ENCODE data around the gene CAPN2.
"Not testable (repeated sequence)": the region's sequence is repeated elsewhere in the genome, so short reads cannot be mapped to it uniquely, and the experiment has no call there.

The CAPN2 gene

DNA sequence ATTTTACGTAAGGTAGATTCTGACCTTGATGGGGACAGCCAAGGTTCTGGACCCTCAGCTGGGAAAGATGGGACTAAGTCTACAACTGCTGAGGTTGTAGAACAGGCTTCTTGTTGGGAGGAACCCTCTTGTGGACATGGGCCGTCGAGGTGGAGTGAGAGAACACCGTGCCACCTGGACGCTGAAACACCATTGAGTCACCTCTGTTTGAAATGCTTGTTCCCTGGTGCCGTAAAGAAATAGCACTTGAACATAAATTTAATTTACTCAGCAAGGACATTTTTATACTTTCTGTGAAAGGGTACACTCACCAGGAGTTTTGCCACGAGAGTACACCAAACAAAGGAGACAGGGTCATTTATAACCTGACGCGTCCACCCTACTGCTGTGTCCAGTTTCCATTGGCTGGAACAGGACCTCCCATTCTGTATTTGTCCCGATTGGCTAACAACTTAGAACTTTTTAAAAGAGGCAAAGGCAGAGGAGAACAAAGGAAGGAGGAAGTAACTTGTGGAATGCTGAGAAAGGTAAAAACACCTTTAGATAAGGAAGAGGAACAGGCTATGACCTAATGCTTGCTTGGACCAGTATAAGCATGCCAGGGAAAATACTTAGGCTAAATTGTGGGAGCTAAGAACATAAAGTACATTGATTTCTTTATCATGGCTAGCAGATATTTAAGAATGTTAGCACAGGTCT is 27.8 kb downstream of the CAPN2 start:
- not testable (repeated sequence) for DNase-seq

DNA sequence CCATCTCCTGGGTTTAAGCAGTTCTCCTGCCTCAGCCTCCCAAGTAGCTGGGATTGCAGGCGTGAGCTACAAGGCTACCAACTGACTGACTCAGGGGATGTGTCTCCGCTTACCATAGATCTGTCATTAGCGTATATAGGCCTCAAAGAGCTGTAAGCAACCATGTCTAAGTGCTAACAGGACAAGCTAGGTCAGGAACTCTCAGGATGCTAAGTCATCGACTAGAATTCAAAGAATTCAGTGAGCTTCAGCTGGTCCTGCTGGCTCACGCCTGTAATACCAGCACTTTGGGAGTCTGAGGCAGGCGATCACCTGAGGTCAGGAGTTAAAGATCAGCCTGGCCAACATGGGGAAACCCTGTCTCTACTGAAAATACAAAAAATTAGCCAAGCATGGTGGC is 29.5 kb downstream of the CAPN2 start:
- DNase-seq = no peak

DNA sequence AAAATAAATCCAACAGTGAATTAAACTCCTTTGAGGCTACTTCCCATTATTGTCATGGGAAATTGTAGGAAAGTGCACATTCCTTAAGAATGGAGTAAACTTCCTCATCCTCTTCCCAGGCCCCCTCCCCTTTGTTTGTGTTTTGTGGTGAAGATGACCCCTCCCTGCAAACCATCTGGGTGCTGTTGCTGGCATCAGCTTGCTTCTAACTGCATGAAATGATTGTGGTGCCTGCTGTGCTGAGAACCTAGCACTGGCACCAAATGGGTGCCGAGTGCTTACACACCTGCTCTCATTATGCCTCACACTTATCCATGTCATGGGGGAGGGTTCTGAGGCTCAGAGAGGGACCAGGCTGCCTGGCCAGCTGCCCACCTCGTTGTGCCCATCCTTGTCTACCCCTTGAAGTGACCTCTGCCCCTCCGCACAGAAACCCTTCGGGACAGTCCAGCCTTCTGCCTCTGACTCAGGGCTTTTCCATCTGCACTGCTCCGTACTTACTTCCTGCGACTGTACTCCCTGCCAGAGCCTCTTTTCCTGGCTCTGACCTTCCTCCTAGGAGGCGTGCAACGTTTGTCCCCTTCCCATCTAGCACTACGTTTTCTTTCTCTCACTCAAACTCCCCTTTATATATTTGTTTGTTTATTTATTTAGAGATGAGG is 30.6 kb downstream of the CAPN2 start:
- no peak for DNase-seq

DNA sequence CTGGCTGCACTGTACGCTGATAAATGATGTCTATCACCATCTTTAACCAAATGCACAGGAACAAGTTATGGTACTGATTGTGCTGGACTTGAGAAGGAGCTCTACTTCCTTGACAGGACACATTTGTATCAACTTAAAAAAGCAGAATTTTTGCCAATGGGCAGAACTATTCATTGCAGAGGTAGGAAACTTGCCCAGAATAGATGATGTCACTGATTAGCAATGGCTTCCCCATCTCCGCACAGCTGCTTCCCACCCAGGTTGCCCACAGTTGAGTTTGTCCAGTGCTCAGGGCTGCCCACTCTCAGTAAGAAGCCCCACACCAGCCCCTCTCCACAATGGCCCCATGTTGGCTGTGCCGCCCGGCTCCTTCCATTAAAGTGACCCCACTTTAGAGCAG is 33.4 kb downstream of the CAPN2 start:
- DNase-seq = no peak

DNA sequence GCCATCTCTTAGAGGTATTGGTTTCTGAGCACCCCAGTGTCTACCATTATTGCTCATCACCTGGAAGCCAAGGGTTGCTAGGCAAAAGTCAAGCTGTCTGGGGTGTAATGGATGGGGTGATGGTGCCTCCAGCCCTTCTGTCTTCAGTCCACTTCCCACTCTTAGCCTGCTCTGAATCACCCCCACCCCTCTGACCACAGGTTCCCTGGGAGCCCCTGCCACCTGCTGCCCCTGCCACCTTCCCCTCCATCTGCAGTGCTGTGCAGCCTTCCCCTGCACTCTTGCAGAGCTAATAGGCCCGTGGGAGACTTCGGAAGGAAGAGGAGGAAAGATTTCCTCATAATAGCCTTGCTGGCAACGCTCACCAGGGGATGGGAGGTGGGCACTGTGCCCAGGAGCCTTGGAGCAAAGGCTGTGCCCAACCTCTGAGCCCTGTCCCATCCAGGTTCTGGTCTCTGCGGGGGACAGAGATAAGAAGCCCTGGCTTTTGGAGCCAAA is 35.5 kb downstream of the CAPN2 start:
- DNase-seq = no peak

DNA sequence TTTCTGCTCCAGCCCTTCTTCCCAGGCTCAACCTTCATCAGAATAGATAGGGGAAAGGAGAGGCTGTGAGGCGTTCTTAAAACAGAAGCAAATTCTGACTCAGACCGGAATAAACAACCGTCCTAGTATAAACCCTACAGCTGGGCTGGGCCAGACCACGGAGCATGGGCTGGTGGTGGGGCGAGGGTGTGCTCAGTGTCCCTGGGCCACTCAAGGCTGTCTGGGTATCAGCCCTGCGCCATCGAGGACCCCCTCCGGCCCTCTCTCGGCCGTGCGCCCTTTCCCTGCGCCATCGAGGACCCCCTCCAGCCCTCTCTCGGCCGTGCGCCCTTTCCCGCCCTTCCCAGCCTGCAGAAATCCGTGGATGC is 36.0 kb downstream of the CAPN2 start:
- no peak for DNase-seq

DNA sequence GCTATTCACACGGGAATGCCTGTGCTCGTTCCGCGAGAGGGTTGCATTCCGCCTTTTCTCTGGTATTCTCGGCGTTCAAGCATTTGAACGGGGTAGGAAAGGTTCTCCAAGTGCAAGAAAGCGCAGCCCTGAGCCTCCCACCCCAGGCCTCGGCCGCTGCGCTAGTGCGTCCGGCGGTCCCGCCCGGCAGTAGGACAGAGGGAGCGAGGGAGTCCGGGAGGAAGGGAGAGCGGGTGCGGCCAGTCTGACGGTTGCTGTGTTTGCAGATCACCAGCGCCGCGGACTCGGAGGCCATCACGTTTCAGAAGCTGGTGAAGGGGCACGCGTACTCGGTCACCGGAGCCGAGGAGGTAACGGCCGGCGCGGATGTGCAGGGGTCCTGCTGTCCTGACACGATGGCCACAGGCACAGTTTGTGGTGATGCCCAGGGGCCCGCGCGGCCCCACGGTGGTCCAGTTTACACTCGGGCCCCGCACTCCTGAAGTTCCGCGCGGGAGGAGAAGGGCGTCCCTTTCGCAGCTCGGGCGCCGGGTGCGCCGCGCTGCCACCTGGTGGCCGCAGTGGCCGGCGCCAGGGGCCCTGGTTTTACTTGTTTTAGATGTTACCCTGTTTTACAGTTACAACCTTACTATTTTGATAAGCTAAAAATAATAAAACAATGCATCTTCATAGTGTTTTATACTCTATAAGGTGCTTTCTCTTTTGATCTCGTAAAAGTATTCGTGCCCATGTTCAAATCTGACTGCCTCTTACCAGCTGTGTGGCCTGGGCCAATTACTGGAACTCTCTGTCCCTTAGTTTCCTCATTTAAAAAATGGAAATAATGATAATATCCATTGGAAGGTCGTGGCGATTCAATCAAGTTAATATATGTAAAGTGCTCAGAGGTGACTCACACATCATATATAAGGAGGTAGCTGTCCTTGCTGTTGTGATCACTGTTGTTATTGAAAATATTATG is 36.7 kb downstream of the CAPN2 start:
- no peak for DNase-seq

DNA sequence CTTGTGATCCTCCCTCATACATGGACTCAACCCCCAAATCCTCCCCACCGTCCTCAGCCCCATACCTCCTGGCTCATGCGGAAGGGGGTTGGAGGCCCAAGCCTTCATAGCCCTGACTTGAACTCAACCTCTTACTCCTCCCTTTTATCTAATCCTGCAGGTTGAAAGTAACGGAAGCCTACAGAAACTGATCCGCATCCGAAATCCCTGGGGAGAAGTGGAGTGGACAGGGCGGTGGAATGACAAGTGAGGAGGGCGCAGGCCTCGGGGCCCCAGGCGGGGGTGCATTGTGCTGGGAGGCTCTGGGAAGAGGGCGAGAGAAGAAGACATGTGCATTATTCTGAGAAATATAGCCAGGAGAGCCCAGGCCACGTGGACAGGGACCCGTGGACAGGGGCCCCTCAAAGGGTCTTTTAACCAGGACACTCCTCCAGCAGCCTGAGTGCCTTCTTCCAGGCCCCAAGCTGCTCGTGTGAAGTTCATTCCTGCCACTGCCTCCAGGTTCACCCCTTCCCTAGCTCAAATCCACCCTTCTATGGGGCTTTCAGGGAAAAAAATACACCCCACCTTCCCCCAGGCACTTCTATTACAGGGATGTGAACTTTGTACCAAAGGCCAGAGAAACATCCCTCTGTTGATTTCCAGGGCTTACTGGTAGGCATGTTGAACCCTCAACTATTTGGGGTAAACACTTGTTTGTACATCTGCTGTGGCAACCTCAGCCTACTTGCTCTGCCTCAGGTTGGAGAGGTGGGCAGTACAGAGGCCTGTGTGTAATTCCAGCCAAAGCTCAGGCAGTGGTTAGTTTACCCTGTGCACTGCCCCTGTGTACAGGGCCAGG is 38.6 kb downstream of the CAPN2 start:
- DNase-seq = no peak

DNA sequence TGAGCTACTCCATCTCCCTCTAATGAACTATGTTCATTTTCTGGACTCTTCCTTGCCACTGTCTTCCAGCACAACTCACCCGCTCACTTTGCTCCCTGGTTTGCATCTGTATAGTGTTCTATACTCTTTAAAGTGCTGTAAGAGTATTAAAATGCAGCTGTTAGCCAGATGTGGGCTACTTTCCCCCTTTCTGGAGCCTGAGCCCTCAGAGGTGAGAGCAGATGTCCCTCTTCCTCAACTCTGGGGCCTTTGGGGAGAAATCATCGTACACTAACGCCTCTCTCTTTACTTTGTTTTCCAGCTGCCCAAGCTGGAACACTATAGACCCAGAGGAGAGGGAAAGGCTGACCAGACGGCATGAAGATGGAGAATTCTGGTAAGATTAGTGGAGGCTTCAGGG is 39.4 kb downstream of the CAPN2 start:
- no peak for DNase-seq

DNA sequence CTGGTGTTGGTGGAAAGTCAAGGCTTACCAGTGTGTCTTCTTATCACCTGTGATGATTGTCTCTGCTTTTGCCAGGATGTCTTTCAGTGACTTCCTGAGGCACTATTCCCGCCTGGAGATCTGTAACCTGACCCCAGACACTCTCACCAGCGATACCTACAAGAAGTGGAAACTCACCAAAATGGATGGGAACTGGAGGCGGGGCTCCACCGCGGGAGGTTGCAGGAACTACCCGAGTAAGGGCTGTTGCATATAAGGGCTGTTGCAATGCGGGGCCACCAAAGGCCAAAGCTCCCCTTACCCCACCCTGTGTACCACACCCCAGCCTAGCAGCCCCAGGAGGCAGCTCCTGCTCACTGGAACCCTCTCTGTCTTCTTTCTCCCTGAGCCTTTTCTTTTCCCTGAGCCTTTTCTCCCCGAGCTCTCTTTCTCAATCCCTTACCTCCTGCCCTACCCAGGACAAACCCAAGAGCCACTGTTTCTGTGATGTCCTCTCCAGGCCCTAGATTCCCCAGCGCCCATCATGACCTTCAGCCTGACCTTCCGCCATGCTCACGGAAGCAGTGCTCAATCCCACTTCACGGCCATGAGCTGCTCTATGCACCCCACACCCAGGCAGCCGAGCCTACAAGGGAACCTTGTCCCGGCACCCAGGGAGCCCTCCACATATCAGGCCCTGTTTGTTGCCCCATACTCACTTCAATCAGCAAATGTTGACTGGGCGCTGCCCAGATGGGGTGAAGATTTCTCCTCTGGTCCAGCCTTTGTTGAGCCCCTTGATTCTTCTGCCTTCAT is 40.6 kb downstream of the CAPN2 start:
- DNase-seq = no peak

DNA sequence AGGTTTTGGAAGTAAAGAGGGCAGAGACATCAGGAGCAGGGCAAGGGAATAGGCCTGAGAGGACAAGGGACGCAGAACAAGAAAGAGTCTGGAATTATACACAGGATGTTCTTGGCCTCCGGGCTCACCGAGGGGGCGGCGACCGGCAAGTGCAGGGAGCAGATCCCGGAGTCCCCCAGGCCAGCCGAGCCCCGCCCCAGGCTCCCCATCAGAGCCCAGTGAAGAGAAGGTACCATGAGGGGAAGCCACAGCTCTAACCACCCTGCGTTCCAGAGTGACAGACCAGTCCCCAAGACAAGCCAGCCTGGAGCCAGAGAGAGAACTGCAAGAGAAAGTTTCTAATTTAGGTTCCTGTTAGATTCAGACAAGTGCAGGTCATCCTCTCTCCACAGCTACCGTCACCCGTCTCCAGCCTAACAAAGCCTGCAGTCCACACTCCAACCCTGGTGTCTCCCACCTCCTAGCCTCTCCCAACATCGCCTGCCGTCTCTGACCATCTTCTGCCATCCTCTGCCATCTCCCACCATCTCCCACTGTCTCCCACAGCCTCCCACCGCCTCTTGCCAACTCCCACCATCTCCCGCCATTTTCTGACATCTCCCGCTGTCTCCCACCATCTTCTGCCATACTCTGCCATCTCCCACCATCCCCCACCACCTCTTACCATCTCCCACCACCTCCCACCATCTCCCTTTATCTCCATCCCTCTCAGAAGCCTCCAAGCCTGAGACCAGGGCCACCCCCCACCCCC is 42.5 kb downstream of the CAPN2 start:
- DNase-seq = no peak

DNA sequence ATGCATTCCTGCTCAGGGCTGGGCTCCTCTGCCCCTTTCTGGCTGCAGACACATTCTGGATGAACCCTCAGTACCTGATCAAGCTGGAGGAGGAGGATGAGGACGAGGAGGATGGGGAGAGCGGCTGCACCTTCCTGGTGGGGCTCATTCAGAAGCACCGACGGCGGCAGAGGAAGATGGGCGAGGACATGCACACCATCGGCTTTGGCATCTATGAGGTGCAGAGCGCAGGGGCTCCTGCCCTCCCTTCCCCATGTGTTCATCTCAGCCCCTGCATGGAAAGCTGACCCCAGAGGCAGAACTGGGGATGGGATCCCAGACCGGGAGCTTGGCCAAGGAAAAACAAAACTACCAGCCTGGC is 43.1 kb downstream of the CAPN2 start:
- DNase-seq = no peak

DNA sequence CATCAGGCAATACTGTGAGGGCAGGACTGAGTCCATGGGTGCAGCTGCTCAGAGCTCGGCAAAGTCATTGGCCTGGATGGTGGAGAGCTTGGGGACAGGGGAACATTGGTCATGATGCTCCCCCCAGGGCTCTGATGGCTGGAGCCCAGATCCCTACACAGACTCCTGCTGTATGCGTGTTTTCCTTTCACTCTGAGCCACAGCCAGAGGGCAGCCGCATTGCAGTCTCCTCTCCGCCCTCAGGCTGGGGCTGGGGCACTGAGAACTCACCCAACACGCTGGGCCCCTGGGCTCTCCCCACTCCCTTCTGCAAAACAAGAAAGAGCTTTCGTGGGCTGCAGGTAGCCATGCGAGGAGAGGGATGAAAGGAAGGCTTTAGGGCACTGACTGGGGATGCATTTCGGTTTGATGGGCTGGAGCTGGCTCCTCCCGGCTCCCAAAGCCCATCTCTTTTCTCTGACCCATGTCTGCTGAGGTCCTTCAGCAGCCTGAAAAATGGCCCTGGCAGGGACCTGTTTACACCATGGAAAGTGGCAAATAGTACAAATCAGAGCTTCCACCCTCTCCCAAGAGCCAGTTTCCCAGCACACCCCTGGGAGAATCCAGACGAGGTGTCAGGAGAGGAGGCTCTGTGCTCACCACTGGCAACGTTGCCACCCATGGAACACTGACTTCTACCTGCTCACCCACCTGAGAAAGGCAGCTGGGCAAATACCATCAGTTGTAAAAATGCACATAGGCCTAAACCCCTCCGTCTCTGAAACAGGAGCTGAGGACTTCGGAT is 43.8 kb downstream of the CAPN2 start:
- no peak for DNase-seq

DNA sequence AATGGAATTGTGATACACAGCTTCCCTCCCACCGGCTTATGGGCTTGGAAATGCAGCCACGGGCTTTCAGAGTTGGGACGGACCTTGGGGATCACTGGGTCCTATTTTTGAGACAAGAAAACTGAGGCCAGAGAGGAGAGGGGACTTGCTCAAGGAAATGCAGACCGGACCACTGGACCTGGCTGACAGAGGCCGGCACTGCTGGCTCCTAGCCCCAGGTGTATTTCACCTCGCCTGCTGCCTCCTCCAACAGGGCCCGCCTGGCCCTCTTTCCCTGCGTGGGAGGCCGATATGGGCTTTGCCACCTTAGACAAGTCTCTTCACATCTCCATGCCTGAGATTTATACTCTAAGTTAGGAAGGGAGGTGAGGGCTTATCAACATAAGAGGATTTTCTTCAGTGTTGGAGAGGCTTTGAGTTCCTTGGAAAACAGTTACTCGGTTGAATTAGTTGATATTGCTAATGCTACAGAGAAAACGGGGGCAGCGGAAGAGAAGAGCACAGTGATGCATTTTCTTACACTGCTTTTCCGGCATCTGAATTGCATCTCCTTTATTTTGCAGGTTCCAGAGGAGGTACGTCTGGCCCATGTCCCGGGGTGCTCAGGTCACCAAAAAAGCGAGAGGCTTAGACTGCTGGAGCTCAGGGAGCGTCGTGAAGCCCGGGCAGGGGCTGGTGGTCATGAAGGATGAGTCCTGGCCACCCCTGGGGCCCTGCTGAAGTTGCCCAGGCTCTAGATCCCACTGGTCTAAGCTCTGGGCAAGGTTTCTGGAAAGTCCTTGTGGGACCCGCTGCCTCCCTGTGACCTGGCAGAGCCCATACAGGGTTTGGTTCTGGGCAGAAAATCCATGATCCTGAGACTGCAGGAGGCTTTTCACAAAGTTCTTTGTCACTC is 44.7 kb downstream of the CAPN2 start:
- no peak for DNase-seq

DNA sequence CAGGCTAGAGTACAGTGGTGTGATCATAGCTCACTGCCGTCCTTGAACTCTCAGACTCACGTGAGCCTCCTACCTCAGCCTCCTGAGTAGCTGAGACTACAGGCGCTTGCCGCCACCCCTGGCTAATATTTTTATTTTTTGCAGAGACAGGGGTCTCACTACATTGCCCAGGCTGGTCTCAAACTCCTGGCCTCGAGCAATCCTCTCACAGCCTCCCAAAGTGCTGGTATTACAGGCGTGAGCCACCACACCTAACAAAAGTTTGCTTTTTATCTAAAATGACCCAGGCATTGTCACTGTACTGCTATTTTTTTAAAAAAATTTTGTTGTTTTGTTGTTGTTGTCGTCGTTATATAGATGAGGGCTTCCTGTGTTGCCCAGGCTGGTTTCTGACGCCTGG is 46.4 kb downstream of the CAPN2 start:
- DNase-seq = no peak

DNA sequence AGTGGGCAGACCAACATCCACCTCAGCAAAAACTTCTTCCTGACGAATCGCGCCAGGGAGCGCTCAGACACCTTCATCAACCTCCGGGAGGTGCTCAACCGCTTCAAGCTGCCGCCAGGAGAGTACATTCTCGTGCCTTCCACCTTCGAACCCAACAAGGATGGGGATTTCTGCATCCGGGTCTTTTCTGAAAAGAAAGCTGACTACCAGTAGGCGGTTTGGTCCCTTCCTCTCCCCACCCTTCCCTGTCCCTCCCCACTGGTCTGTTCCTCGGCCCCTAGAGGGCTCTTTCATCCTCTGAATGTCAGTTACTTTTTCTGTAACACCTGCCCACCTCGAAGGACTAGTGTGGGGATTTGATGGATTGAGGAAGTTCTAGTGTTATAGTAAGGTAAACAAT is 46.9 kb downstream of the CAPN2 start:
- no peak for DNase-seq

DNA sequence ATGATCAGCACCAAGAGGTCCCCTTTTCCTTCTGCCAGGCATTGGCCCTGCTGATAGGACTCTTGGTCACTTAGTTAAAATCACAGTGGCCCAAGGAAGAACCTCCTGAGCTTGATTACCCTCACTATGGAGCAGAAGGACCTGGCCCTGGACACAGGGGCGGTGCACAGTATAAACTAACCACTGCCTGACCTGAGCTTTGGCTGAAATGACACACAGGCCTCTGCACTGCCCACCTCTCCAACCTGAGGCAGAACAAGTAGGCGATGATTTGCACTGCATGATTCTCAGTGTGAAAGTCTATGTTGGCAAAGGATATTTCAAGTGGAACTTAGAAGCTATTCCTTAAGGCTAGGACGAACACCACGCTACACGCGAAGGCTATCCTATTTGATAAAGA is 48.5 kb downstream of the CAPN2 start:
- no peak for DNase-seq

DNA sequence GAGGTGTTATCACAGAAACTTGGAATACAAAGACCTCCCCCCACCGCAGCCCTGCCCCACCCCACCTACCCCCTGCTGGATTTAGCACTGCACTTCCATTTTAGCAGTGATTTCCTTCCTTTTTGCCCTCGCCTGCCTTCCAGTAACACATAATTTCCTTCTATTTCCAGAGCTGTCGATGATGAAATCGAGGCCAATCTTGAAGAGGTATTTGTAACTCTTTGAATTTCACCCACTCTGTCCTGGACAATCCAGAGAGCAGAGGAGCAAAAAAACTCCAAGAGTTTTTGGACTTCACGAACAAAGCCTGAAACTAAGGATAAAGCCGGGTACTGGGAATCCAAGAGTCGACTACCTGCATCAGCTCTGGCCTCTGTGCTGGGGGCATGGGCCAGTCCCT is 49.1 kb downstream of the CAPN2 start:
- DNase-seq = no peak

DNA sequence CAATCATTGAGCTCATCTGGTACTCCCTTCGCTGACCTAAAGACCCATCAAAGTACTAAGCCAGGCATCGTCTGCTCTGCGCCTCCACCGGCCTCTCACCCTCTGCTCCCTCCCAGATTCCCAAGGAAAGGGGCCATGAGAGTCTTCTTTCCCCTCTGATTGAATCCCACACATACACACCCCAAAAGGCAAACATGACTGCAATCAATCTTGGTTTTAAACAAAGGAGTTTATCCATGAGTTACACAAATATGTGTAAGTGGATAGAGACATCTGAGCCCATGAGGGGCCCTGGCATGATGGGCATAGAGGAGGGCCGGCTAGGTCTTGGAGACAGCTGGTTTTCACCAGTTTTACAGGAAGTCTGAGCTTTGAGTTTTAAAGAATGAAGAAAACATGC is 50.9 kb downstream of the CAPN2 start:
- no peak for DNase-seq
